GM10266 (cell line): ENCODE results near the gene C11orf58.

Experiments used
- DNase-seq: peaks from one replicate; pipeline ENCODE4 v3.0.0; 2012; ENCODE audit errors: extremely low spot score
- CTCF ChIP-seq: IDR thresholded peaks from 2 replicates; pipeline ENCODE4 v1.5.1; 2012; ENCODE audit warnings: mild to moderate bottlenecking, low read depth; ENCODE audit not compliant: control insufficient read depth, insufficient read depth; ENCODE audit errors: missing control alignments

The C11orf58 gene

GRCh38 chr11:16767957-16768356 is 29.5 kb downstream of the C11orf58 start:
- peak; percentile 2 for DNase-seq
- TF ChIP-seq CTCF: no peak

GRCh38 chr11:16769386-16769785 is 30.9 kb downstream of the C11orf58 start:
- TF ChIP-seq CTCF: no peak
- DNase-seq: no peak

- no peak for DNase-seq
- TF ChIP-seq CTCF: no peak
Measured at GRCh38 chr11:16770016-16770415, 31.6 kb downstream of the C11orf58 start.

GRCh38 chr11:16771350-16772140 is 33.1 kb downstream of the C11orf58 start:
- TF ChIP-seq CTCF: no peak
- no peak for DNase-seq

- DNase-seq: no peak
- TF ChIP-seq CTCF: no peak
Measured at GRCh38 chr11:16772141-16772512, 33.7 kb downstream of the C11orf58 start.

GRCh38 chr11:16773981-16774935 is 35.8 kb downstream of the C11orf58 start:
- no peak for TF ChIP-seq CTCF
- DNase-seq: no peak
